Measurements from ENCODE around the gene AGK.

AGK gene

GRCh38 chr7:141704741-141705140 lies 153.5 kb downstream of the AGK start:
- TF ChIP-seq MAX (IDR thresholded peaks at IDR 0.05; ENCODE audit: low read depth, low read length) (no peak), MYC (IDR thresholded peaks at IDR 0.05; ENCODE audit: low read depth, low read length) (no peak), CTCF (IDR thresholded peaks at IDR 0.05; ENCODE audit: low read depth, low read length) (no peak), POLR2A (IDR thresholded peaks at IDR 0.05; ENCODE audit: extremely low read depth, insufficient read length) (no peak)
- DNase-seq (ENCODE audit: low read depth), result no peak
- H3K4me3 ChIP-seq (ENCODE audit: low read depth, low read length), result no peak overlapping the region
